Loucy (cell line): Measurements from ENCODE around the gene RGS9.

Experiments used
- CTCF ChIP-seq: fragments of 200-600 bp; sonication (generic); conservative IDR thresholded peaks from 2 replicates; pipeline ENCODE4 v1.5.1; 2014; ENCODE audit warnings: mild to moderate bottlenecking, antibody characterized with exemption, low read length
- EZH2phosphoT487 ChIP-seq: fragments of 200-600 bp; IDR thresholded peaks from 2 replicates; pipeline ENCODE4 v1.6.1; 2018; ENCODE audit warnings: antibody characterized with exemption, mild to moderate bottlenecking, moderate library complexity, borderline replicate concordance

GRCh38 chr17:65131946-65132345, 5.2 kb upstream of the RGS9 start:
- TF ChIP-seq CTCF (no peak), EZH2phosphoT487 (no peak)
